ENCODE measurements around the gene SMIM26. TPM values are rescaled to one million over a fixed set of nuclear protein-coding genes. Genes with fewer than 3 reads are reported as not detected.

Gene SMIM26
- total and polyA plus RNA-seq, 9 of the 15 experiments (the other 6 are each of a cell fraction or from before 2014, with no cell fraction given): 46.9 to 186 (median 86.5) TPM

DNA sequence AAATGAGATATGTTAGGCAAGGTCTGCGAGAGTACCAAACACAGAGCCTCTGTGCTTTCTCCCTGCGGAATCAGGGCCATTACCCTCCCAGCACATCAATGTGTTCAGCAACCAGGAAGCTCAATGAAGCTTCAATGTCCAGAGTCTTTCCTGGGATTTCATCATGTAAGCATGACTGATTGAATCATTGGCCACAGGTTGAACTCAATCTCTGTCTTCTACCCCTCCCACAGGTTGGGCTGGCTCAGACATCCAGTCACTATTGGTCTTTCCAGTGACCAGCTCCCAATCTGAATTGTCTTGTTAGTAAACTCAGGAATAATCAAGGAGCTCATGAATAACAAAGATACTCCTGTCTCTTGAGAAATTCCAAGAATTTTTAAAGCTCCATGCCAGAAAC, 17.9 kb downstream of the SMIM26 start (continued):
- TF ChIP-seq, protein P1, sequence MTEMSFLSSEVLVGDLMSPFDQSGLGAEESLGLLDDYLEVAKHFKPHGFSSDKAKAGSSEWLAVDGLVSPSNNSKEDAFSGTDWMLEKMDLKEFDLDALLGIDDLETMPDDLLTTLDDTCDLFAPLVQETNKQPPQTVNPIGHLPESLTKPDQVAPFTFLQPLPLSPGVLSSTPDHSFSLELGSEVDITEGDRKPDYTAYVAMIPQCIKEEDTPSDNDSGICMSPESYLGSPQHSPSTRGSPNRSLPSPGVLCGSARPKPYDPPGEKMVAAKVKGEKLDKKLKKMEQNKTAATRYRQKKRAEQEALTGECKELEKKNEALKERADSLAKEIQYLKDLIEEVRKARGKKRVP (CRISPR knock-in tag; IDR thresholded peaks at IDR 0.05): peak; percentile 92
- TF ChIP-seq ZNF143 (CRISPR knock-in tag; IDR thresholded peaks at IDR 0.05): no peak
- peak; percentile 28 for TF ChIP-seq BRD9 (IDR thresholded peaks at IDR 0.05; ENCODE audit: low read depth, partially characterized antibody)
- no peak for TF ChIP-seq ZNF830 (CRISPR knock-in tag; IDR thresholded peaks at IDR 0.05)
- 0 out of 2 replicates have a peak, but pooled peaks have one; percentile 28 for TF ChIP-seq CTBP1 (IDR thresholded peaks at IDR 0.05; ENCODE audit: borderline replicate concordance)
- peak; percentile 33; the same call in 1 of the 2 replicates for TF ChIP-seq ZNF589 (CRISPR knock-in tag; IDR thresholded peaks at IDR 0.05; ENCODE audit: low read depth)

DNA sequence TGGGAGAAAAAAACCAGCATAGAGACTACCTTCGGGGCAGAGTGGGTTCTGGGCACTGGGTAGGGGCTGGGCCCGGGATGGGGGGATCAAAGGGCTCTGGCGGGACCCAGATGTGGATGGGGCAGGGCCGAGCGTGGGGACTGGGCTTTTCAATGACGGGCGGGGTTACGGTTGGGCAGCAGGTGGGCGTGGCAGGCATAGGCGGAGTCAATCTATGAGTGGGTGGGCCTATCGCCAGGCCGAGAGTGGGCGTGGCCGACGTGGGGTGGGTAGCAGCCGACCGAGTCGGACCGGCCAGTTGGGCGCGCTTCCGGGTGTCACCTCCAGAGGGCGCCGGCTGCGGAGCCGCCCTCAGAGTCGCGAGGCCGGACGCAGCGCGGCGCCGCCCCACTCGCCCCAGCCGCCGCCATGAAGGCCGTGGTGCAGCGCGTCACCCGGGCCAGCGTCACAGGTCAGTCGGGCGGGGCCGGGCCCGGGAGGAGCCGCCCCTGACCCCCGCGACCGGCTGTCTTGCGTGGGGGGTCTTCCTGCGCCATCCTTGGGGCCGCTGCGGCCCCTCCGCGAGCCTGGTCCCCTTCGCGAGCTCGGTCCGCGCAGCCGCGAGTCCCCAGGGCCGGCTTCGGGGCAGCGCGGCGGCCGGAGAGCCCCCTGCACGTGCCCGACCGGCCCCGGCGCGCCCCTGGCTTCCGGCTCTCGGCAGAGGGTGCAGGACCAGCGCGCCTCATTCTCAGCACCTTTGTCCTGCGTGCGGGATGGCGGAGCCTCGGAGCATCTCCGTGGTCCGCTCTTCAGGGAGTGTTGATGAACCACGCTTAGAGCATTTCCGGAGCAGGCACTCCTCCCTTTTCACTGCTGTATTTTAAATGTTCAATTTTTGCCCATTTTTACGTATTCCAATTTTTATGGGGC, 20.7 kb downstream of the SMIM26 start, which contains the start of gene DTD1:
Gene DTD1 (plus strand): TSS at position 390 of the 909 bp plus-strand sequence. CDS start 19 bp downstream, at position 409.
- no peaks in the 10 kb centered on the region for H3K9me1 ChIP-seq (ENCODE audit: control insufficient read depth, insufficient read depth, low read length)
- H3K9ac ChIP-seq (ENCODE audit: insufficient read depth in 1 of 2, low read depth in 2 of 2, low read length in 2 of 2): peak within 1 kb of the TSS; percentile 73 to 88
- no peaks in the 10 kb centered on the region for H3K36me3 ChIP-seq (ENCODE audit: control insufficient read depth, insufficient read depth, low read length)
- peak within 1 kb of the TSS; percentile 70 for H3K4me3 ChIP-seq
- peak within 1 kb of the TSS; percentile 66; the same call in 2 of the 3 replicates for H3K27ac ChIP-seq (ENCODE audit: extremely low read depth, low read depth, low read length)
- CTCF ChIA-PET (ENCODE audit: low intra/inter-chr PET ratio): no interaction called here
- peak within 1 kb of the TSS; percentile 80 for H3K4me2 ChIP-seq (ENCODE audit: insufficient read depth, low read length)
- H4K20me1 ChIP-seq (replicated peaks; ENCODE audit: control insufficient read depth, insufficient read depth, low read length): no peaks in the 10 kb centered on the region
- H3K27me3 ChIP-seq (ENCODE audit: control insufficient read depth in 2 of 2, insufficient read depth in 2 of 2, low read length in 2 of 2): no peaks in the 10 kb centered on the region
- H3K9me3 ChIP-seq (replicated peaks; ENCODE audit: control insufficient read depth, insufficient read depth, low read depth, low read length): no peaks in the 10 kb centered on the region
- H3K79me2 ChIP-seq (ENCODE audit: control insufficient read depth, insufficient read depth, low read length): peaks cover 4% of the 10 kb centered on the region; the same call in 2 of the 3 replicates
- in situ Hi-C loops (cut with MboI) (no loop called here), intact Hi-C loops (cut with micrococcal nuclease) (no loop called here)
- ATAC-seq (peak; percentile 94), DNase-seq (ENCODE audit: extremely low read depth in 1 of 4, low spot score in 3 of 4) (peak; percentile 88 to 94 (median 90)), FAIRE-seq (no peak)
- peaks cover 8 to 13% of the 10 kb centered on the region in 2 experiments for H3K4me1 ChIP-seq (replicated peaks in 1 of 2; ENCODE audit: control insufficient read depth in 2 of 2, insufficient read depth in 2 of 2, low read length in 2 of 2)
- peak within 1 kb of the TSS; percentile 90 for H2AFZ ChIP-seq (ENCODE audit: low read depth, low read length)
- no TSS peak for BruUV-seq (replicated peaks)
- 0% methylated on average over 39 of the region's 88 CpGs for WGBS (ENCODE audit: insufficient coverage, low coverage, missing lambda C conversion rate)
- POLR2A ChIA-PET: interaction anchor here (0.7 to 1.1 kb wide), 2 partner anchors 17 to 26 kb away, joined by 3 to 5 read pairs; no protein-coding TSS in a partner anchor
- TF ChIP-seq KDM4B (IDR thresholded peaks at IDR 0.05; ENCODE audit: borderline replicate concordance in 2 of 2, low read depth in 1 of 2): no peak
- peak; percentile 59; the same call in 1 of the 2 replicates for TF ChIP-seq POLR2A (conservative IDR thresholded peaks at IDR 0.05)
- TF ChIP-seq CAMTA2 (CRISPR knock-in tag; conservative IDR thresholded peaks at IDR 0.05): no peak
- TF ChIP-seq POLR3G (IDR thresholded peaks at IDR 0.05; ENCODE audit: extremely low read depth, insufficient read length, insufficient replicate concordance): no peak
- no peak for TF ChIP-seq ZNF41 (CRISPR knock-in tag; conservative IDR thresholded peaks at IDR 0.05)
- no peak for TF ChIP-seq ZNF76 (CRISPR knock-in tag; IDR thresholded peaks at IDR 0.05; ENCODE audit: borderline replicate concordance)
- TF ChIP-seq CCAR2 (IDR thresholded peaks at IDR 0.05; ENCODE audit: low read depth, low read length): no peak
- TF ChIP-seq ZBTB26 (CRISPR knock-in tag; IDR thresholded peaks at IDR 0.05): no peak
- no peak for TF ChIP-seq ARNT (IDR thresholded peaks at IDR 0.05)
- TF ChIP-seq NELFE (IDR thresholded peaks at IDR 0.05; ENCODE audit: insufficient read depth, insufficient read length): no peak
- TF ChIP-seq MYC (IDR thresholded peaks at IDR 0.05; ENCODE audit: low read depth, low read length): peak; percentile 78
- TF ChIP-seq MYC (CRISPR knock-in tag; IDR thresholded peaks at IDR 0.05; ENCODE audit: borderline replicate concordance, low read depth): no peak
